Right lobe of liver (tissue), 4 donors: ENCODE data around the gene DRD4.

Source experiments
- POLR2A ChIP-seq: fragments of 450-650 bp; IDR thresholded peaks from one replicate; pipeline ENCODE4 v1.6.1; 2017; ENCODE audit warnings: antibody characterized with exemption, mild to moderate bottlenecking
- TF ChIP-seq, protein P1 (sequence below), 4 donors: fragments of 200-600 bp in 3 of 4; fragments of 450-650 bp in 1 of 4; IDR thresholded peaks; one replicate each; pipeline versions ENCODE4 v1.5.1 to v1.8.0; 2016 to 2022; ENCODE audit warnings: antibody characterized with exemption in 4 of 4, mild to moderate bottlenecking in 2 of 4
- donor health status: DM: no; HTN: no; CAD: no.
- donor health status: DM: no; HTN: no; CAD: no.
- donor health status: DM: no; HTN: yes; CAD: no.

DNA sequence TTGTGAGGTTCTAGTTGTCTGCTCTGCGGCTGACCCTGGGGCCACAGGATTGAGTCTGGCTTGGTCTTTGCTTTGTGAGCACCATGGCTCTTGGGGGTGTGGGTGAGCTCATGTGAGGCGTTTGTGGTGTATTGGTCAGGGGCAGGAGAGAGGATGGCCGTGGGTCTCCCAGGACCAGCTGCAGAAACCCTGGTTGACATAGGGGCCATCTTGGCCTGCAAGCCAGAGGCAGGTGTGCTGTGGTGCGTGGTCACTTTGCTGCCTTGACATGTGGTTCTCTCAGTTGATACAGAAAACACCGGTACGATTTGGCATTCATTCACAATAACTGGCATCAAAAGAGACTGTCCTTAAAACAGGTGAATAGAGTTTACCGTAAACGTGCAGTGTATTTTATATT lies 49.5 kb upstream of the DRD4 start:
- TF ChIP-seq, protein P1, sequence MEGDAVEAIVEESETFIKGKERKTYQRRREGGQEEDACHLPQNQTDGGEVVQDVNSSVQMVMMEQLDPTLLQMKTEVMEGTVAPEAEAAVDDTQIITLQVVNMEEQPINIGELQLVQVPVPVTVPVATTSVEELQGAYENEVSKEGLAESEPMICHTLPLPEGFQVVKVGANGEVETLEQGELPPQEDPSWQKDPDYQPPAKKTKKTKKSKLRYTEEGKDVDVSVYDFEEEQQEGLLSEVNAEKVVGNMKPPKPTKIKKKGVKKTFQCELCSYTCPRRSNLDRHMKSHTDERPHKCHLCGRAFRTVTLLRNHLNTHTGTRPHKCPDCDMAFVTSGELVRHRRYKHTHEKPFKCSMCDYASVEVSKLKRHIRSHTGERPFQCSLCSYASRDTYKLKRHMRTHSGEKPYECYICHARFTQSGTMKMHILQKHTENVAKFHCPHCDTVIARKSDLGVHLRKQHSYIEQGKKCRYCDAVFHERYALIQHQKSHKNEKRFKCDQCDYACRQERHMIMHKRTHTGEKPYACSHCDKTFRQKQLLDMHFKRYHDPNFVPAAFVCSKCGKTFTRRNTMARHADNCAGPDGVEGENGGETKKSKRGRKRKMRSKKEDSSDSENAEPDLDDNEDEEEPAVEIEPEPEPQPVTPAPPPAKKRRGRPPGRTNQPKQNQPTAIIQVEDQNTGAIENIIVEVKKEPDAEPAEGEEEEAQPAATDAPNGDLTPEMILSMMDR (IDR thresholded peaks at IDR 0.05): no peak
- no peak for TF ChIP-seq POLR2A
